ENCODE data around the gene NUFIP2.
"Not testable (repeated sequence)": the region's sequence is repeated elsewhere in the genome, so short reads cannot be mapped to it uniquely, and the experiment has no call there.

Gene NUFIP2

GRCh38 chr17:29240477-29240876, 53.5 kb downstream of the NUFIP2 start:
- ChIA-PET POLR2A (interaction anchor here (1.0 to 3.0 kb wide), 5 partner anchors 10 to 52 kb away, joined by 3 to 18 read pairs (median 5); no protein-coding TSS in a partner anchor), CTCF (interaction anchor here (0.8 to 4.9 kb wide), 14 partner anchors 10 to 129 kb away, joined by 3 to 40 read pairs (median 5); partner anchors contain the start of genes MYO18A and NUFIP2)
- no peak for DNase-seq (ENCODE audit: low read depth, low spot score)
- H3K4me3 ChIP-seq (ENCODE audit: low read depth, low read length) = no peak overlapping the region
- no peak for TF ChIP-seq CTCF (IDR thresholded peaks at IDR 0.05; ENCODE audit: insufficient read depth, low read length, missing control alignments)

GRCh38 chr17:29238133-29238850, 55.7 kb downstream of the NUFIP2 start:
- DNase-seq (ENCODE audit: low read depth, low spot score) = no peak
- ChIA-PET CTCF (interaction anchor here (1.0 to 2.0 kb wide), 11 partner anchors 12 to 285 kb away, joined by 3 to 21 read pairs (median 4); partner anchors contain the start of gene MYO18A), POLR2A (interaction anchor here (0.6 to 0.7 kb wide), 3 partner anchors 18 to 880 kb away, joined by 3 read pairs; no protein-coding TSS in a partner anchor)
- TF ChIP-seq CTCF (IDR thresholded peaks at IDR 0.05; ENCODE audit: insufficient read depth, low read length, missing control alignments) = no peak
- H3K4me3 ChIP-seq (ENCODE audit: low read depth, low read length) = no peak overlapping the region

GRCh38 chr17:29237476-29238132, 56.3 kb downstream of the NUFIP2 start:
- POLR2A ChIA-PET = interaction anchor here (0.6 to 0.7 kb wide), 2 partner anchors 19 to 880 kb away, joined by 3 read pairs; no protein-coding TSS in a partner anchor
- no peak for TF ChIP-seq CTCF (IDR thresholded peaks at IDR 0.05; ENCODE audit: insufficient read depth, low read length, missing control alignments)
- H3K4me3 ChIP-seq (ENCODE audit: low read depth, low read length) = no peak overlapping the region
- CTCF ChIA-PET = interaction anchor here (1.0 to 5.4 kb wide), 12 partner anchors 12 to 284 kb away, joined by 3 to 70 read pairs (median 4); partner anchors contain the start of gene MYO18A
- no peak for DNase-seq (ENCODE audit: low read depth, low spot score)

GRCh38 chr17:29235904-29236303, 58.0 kb downstream of the NUFIP2 start:
- ChIA-PET CTCF (interaction anchor here (0.7 to 5.4 kb wide), 6 partner anchors 10 to 120 kb away, joined by 3 to 70 read pairs (median 3); no protein-coding TSS in a partner anchor), POLR2A (no interaction called here)
- no peak for DNase-seq (ENCODE audit: low read depth, low spot score)
- no peak for TF ChIP-seq CTCF (IDR thresholded peaks at IDR 0.05; ENCODE audit: insufficient read depth, low read length, missing control alignments)
- H3K4me3 ChIP-seq (ENCODE audit: low read depth, low read length) = no peak overlapping the region

- CTCF ChIA-PET = interaction anchor here (0.8 to 5.4 kb wide), 4 partner anchors 9 to 119 kb away, joined by 3 to 70 read pairs (median 3); no protein-coding TSS in a partner anchor
- DNase-seq (ENCODE audit: low read depth, low spot score); H3K4me3 ChIP-seq (ENCODE audit: low read depth, low read length); POLR2A ChIA-PET: not testable (repeated sequence)
These were observed 59.0 kb downstream of the NUFIP2 start for GRCh38 chr17:29234972-29235371.

GRCh38 chr17:29233301-29233700, 60.6 kb downstream of the NUFIP2 start:
- ChIA-PET CTCF (interaction anchor here (0.9 to 5.4 kb wide), 8 partner anchors 8 to 117 kb away, joined by 3 to 70 read pairs (median 5); partner anchors contain the start of gene MYO18A), POLR2A (interaction anchor here (0.6 kb wide), 1 partner anchor 282 kb away, joined by 3 read pairs; no protein-coding TSS in a partner anchor)
- DNase-seq (ENCODE audit: low read depth, low spot score) = no peak
- H3K4me3 ChIP-seq (ENCODE audit: low read depth, low read length) = no peak overlapping the region
- no peak for TF ChIP-seq CTCF (IDR thresholded peaks at IDR 0.05; ENCODE audit: insufficient read depth, low read length, missing control alignments)

All from AG04449 (cell line).